Activated T-helper 1 cell treated with anti-CD3 and anti-CD28 coated beads, Interleukin-12 subunit alpha, Interleukin-12 subunit beta, Interleukin-2, Interleukin-4 antibody, amounts not matched to agents 30 ng/mL and 10 ng/mL and 1 ng/mL, durations not matched to agents 14 hours and 24 hours and 36 hours (primary cell): ENCODE data around the gene FBXL13. TPM values are rescaled to one million over a fixed set of nuclear protein-coding genes. Genes with fewer than 3 reads are reported as not detected.
"Not testable (repeated sequence)": the region's sequence is repeated elsewhere in the genome, so short reads cannot be mapped to it uniquely, and the experiment has no call there.

Source experiments
- DNase-seq: peaks from one replicate; pipeline ENCODE4 v3.0.0; 2021; ENCODE audit warnings: low spot score
- H3K27ac Mint-ChIP-seq: one replicate; pipeline ENCODE4 v1.8.0; 2021; ENCODE audit warnings: mild to moderate bottlenecking, mixed read lengths
- H3K27me3 Mint-ChIP-seq: one replicate; pipeline ENCODE4 v1.8.0; 2022; ENCODE audit warnings: mild to moderate bottlenecking, moderate library complexity, mixed read lengths; ENCODE audit not compliant: insufficient read depth
- H3K36me3 Mint-ChIP-seq: one replicate; pipeline ENCODE4 v1.8.0; 2021; ENCODE audit warnings: low read depth, mixed read lengths
- H3K4me1 Mint-ChIP-seq: one replicate; pipeline ENCODE4 v1.8.0; 2021; ENCODE audit warnings: low read depth, mixed read lengths
- H3K4me3 Mint-ChIP-seq: one replicate; pipeline ENCODE4 v1.8.0; 2021; ENCODE audit warnings: mild to moderate bottlenecking, moderate library complexity, mixed read lengths
- H3K9me3 Mint-ChIP-seq: one replicate; pipeline ENCODE4 v1.8.0; 2021; ENCODE audit warnings: mixed read lengths
- intact Hi-C: fragments of 100-400 bp; cut with micrococcal nuclease; formaldehyde crosslinking; loops from one replicate; pipeline ENCODE4 v1.15.1; 2024
- total RNA-seq: library from RNA; stranded (reverse); gene quantifications from 2 replicates; pipeline ENCODE4 v1.2.3, GENCODE V29; 2022

The FBXL13 gene
- total RNA-seq, 1 donor from 2014 or later = 0.34 TPM

- H3K27ac Mint-ChIP-seq = no peak overlapping the region
Observed at GRCh38 chr7:103003004-103003403, 71.6 kb downstream of the FBXL13 start.

GRCh38 chr7:103001210-103001609 is 73.4 kb downstream of the FBXL13 start:
- H3K27me3 Mint-ChIP-seq = peaks cover 3% of the 10 kb centered on the region
- H3K4me1 Mint-ChIP-seq = no peaks in the 10 kb centered on the region
- no peak overlapping the region for H3K27ac Mint-ChIP-seq
- intact Hi-C loops = no loop called here
- H3K36me3 Mint-ChIP-seq = peaks cover 2% of the 10 kb centered on the region
- H3K4me3 Mint-ChIP-seq = no peak overlapping the region
- H3K9me3 Mint-ChIP-seq = peaks cover 21% of the 10 kb centered on the region
- no peak for DNase-seq

More at GRCh38 chr7:103003004-103003403, 71.6 kb downstream of the FBXL13 start:
- intact Hi-C loops = no loop called here
- no peak for DNase-seq
- H3K36me3 Mint-ChIP-seq = peaks cover 2% of the 10 kb centered on the region
- H3K4me1 Mint-ChIP-seq = no peaks in the 10 kb centered on the region
- H3K27me3 Mint-ChIP-seq = peaks cover 3% of the 10 kb centered on the region
- H3K9me3 Mint-ChIP-seq = peaks cover 21% of the 10 kb centered on the region
- no peak overlapping the region for H3K4me3 Mint-ChIP-seq

GRCh38 chr7:102996957-102997356 is 77.6 kb downstream of the FBXL13 start:
- no peaks in the 10 kb centered on the region for H3K36me3 Mint-ChIP-seq
- H3K9me3 Mint-ChIP-seq = peaks cover 8% of the 10 kb centered on the region
- no peak overlapping the region for H3K27ac Mint-ChIP-seq
- peaks cover 3% of the 10 kb centered on the region for H3K27me3 Mint-ChIP-seq
- no peak overlapping the region for H3K4me3 Mint-ChIP-seq
- intact Hi-C loops = no loop called here
- DNase-seq = no peak
- peaks cover 7% of the 10 kb centered on the region for H3K4me1 Mint-ChIP-seq

DNA sequence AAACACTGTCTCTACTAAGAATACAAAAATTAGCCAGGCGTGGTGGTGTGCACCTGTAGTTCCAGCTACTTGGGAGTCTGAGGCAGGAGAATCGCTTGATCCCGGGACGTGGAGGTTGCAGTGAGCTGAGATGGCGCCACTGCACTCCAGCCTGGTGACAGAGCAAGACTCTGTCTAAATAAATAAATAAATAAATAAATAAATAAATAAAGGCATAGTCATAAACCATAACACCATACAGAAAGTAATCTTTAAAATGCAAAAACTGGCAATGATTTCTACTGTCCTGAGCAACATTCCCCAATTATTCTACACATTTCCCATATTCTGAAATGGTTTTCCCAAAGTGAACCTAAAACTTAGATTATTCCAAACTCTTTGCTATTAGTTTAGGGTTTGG is 79.0 kb downstream of the FBXL13 start:
- not testable (repeated sequence) for H3K27ac Mint-ChIP-seq

GRCh38 chr7:102994567-102994966 is 80.0 kb downstream of the FBXL13 start:
- Mint-ChIP-seq H3K36me3 (no peaks in the 10 kb centered on the region), H3K4me1 (peaks cover 7% of the 10 kb centered on the region), H3K9me3 (no peaks in the 10 kb centered on the region), H3K27me3 (peaks cover 3% of the 10 kb centered on the region), H3K27ac (no peak overlapping the region), H3K4me3 (no peak overlapping the region)
- no peak for DNase-seq
- intact Hi-C loops = no loop called here

More for the DNA sequence above, 79.0 kb downstream of the FBXL13 start:
- H3K36me3 Mint-ChIP-seq, DNase-seq, H3K4me3 Mint-ChIP-seq, intact Hi-C loops, H3K9me3 Mint-ChIP-seq, H3K4me1 Mint-ChIP-seq, H3K27me3 Mint-ChIP-seq: not testable (repeated sequence)

DNA sequence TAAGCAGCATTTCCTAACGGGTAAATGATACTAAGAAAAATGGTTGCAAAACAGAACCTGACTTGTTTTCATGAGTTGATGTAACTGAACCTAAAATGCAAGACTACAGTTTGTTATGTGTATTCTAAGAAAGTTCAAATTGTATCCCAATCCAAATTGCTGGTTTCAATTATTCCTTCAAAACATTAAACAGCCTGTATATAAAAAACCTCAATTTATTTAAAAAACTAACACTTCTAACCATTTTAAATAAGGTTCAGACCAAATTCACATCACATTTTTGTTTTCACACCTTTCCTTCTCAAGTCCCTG is 80.9 kb downstream of the FBXL13 start:
- DNase-seq = no peak
- Mint-ChIP-seq H3K27me3 (peaks cover 3% of the 10 kb centered on the region), H3K27ac (no peak overlapping the region), H3K36me3 (no peaks in the 10 kb centered on the region), H3K4me1 (peaks cover 7% of the 10 kb centered on the region), H3K9me3 (no peaks in the 10 kb centered on the region), H3K4me3 (no peak overlapping the region)
- intact Hi-C loops = no loop called here

DNA sequence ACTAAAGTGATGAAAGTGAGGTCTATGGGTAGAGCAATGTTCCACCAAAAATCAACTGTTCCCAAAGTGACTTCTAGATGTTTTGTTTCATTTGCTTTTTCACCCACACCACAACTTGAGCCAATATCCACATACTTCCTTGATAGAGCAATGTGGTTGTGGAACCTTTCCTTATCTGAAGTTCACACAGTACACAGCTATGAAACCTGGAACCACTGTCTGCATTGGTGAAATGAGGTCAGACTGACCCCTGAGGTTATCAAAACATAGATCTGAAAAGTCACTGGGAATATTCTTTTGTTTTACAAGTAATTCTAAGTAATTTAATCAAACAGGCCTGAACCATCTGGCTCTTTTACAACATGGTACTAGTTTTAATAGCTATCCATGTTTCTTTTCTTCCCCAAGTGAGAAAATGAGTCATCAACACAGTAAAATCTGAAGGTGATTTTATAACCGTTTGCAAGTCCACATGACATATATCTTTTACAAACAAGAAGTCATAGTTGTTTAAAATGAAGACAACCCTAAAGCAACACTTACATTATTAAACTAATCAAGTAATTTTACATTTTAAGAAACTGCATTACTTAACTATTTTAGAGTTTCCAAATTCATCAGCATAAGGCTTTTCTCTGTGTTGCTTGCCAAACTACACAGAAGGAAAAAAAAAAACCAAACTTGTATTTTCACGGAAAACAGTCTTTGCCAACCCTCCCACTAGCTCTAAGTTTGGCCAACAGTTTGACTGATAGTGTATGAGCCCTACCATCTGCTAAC is 81.5 kb downstream of the FBXL13 start:
- H3K27me3 Mint-ChIP-seq = peaks cover 3% of the 10 kb centered on the region
- no peak overlapping the region for H3K27ac Mint-ChIP-seq
- no peaks in the 10 kb centered on the region for H3K36me3 Mint-ChIP-seq
- intact Hi-C loops = no loop called here
- no peaks in the 10 kb centered on the region for H3K9me3 Mint-ChIP-seq
- no peak overlapping the region for H3K4me3 Mint-ChIP-seq
- DNase-seq = no peak
- peaks cover 7% of the 10 kb centered on the region for H3K4me1 Mint-ChIP-seq

GRCh38 chr7:102992509-102992937 is 82.1 kb downstream of the FBXL13 start:
- intact Hi-C loops = no loop called here
- H3K27me3 Mint-ChIP-seq = peaks cover 2% of the 10 kb centered on the region

DNA sequence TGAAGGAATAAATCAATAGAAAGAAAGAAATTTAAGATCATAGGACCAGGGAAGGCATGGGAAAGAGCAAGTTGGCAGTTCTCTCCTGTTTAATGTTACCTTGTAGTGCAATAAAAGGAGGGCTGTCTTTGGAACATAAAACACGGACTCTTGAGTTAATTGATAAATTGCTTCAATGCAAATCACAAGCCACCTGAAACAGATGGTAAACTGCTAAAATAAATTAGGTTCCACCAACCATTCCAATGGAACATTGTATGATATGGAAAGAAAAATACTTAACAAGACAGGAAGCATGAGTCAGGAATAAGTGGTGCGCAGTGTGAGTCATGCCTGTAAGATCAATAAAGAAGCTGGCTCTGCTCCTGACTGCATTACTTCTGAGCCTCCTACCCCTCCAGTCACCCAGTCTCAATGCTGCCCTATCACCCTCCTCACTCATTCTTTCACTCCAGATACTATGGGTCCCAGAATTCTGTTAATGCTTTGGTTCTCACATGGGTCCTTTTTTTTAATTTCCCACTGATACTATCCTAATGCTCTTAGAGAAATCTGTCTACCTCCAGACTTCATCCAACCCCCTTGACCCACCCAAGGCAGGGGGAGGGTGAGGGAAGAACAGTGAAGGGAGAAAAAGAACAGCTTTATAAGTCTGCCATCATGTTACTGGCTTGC is 82.9 kb downstream of the FBXL13 start:
- H3K9me3 Mint-ChIP-seq = no peaks in the 10 kb centered on the region
- peaks cover 7% of the 10 kb centered on the region for H3K4me1 Mint-ChIP-seq

More at GRCh38 chr7:102992509-102992937, 82.1 kb downstream of the FBXL13 start:
- Mint-ChIP-seq H3K4me1 (peaks cover 7% of the 10 kb centered on the region), H3K36me3 (no peaks in the 10 kb centered on the region), H3K4me3 (no peak overlapping the region), H3K9me3 (no peaks in the 10 kb centered on the region), H3K27ac (no peak overlapping the region)
- DNase-seq = no peak

GRCh38 chr7:102991077-102991539 is 83.5 kb downstream of the FBXL13 start:
- Mint-ChIP-seq H3K36me3 (no peaks in the 10 kb centered on the region), H3K4me3 (no peak overlapping the region), H3K27me3 (no peaks in the 10 kb centered on the region), H3K4me1 (peaks cover 7% of the 10 kb centered on the region), H3K27ac (no peak overlapping the region), H3K9me3 (no peaks in the 10 kb centered on the region)
- DNase-seq = no peak
- intact Hi-C loops = no loop called here

More for the DNA sequence above, 82.9 kb downstream of the FBXL13 start:
- H3K27ac Mint-ChIP-seq = no peak overlapping the region
- H3K36me3 Mint-ChIP-seq = no peaks in the 10 kb centered on the region
- no peak overlapping the region for H3K4me3 Mint-ChIP-seq
- no peak for DNase-seq
- H3K27me3 Mint-ChIP-seq = no peaks in the 10 kb centered on the region
- intact Hi-C loops = no loop called here

- Mint-ChIP-seq H3K9me3 (no peaks in the 10 kb centered on the region), H3K4me3 (no peak overlapping the region), H3K4me1 (peaks cover 7% of the 10 kb centered on the region), H3K27me3 (no peaks in the 10 kb centered on the region), H3K27ac (no peak overlapping the region), H3K36me3 (no peaks in the 10 kb centered on the region)
- DNase-seq = no peak
- intact Hi-C loops = no loop called here
Observed at GRCh38 chr7:102990642-102991041, 84.0 kb downstream of the FBXL13 start.

- H3K9me3 Mint-ChIP-seq = no peaks in the 10 kb centered on the region
- no peaks in the 10 kb centered on the region for H3K36me3 Mint-ChIP-seq
- peaks cover 7% of the 10 kb centered on the region for H3K4me1 Mint-ChIP-seq
- H3K27ac Mint-ChIP-seq = no peak overlapping the region
- intact Hi-C loops = loop anchor here (1.0 kb wide), 1 partner anchor 43 kb away; no protein-coding TSS in a partner anchor
- no peak for DNase-seq
- H3K27me3 Mint-ChIP-seq = no peaks in the 10 kb centered on the region
- H3K4me3 Mint-ChIP-seq = no peak overlapping the region
Observed at GRCh38 chr7:102988631-102989560, 85.7 kb downstream of the FBXL13 start.
